Progenitor cell of endocrine pancreas (in vitro differentiated cells): ENCODE measurements around the gene ZBTB45. TPM values are rescaled to one million over a fixed set of nuclear protein-coding genes. Genes with fewer than 3 reads are reported as not detected.
A peak's percentile ranks its signal among the peaks of the same experiment; 100 is the strongest.

ENCODE experiments used
- DNase-seq: peaks from one replicate; pipeline ENCODE4 v3.0.0; 2021; ENCODE audit warnings: low spot score; ENCODE audit not compliant: unreplicated experiment
- H3K27ac Mint-ChIP-seq: 2 replicates; pipeline ENCODE4 v1.8.0; 2021; ENCODE audit warnings: mild to moderate bottlenecking, moderate library complexity, mixed read lengths
- H3K27me3 Mint-ChIP-seq: 2 replicates; pipeline ENCODE4 v1.8.0; 2021; ENCODE audit warnings: mixed read lengths
- H3K36me3 Mint-ChIP-seq: 2 replicates; pipeline ENCODE4 v1.8.0; 2022; ENCODE audit warnings: mixed read lengths; ENCODE audit not compliant: insufficient read depth
- H3K4me1 Mint-ChIP-seq: 2 replicates; pipeline ENCODE4 v1.8.0; 2021; ENCODE audit warnings: low read depth, mixed read lengths
- H3K4me3 Mint-ChIP-seq: 2 replicates; pipeline ENCODE4 v1.8.0; 2021; ENCODE audit warnings: low read depth, mild to moderate bottlenecking, moderate library complexity, mixed read lengths
- H3K9me3 Mint-ChIP-seq: 2 replicates; pipeline ENCODE4 v1.8.0; 2021; ENCODE audit warnings: low read depth, mixed read lengths
- long read RNA-seq: library from polyadenylated mRNA; unstranded; transcript quantifications from one replicate; pipeline ENCODE4 v2.0.0, GENCODE V29; 2020
- total RNA-seq: library from RNA; stranded (reverse); gene quantifications from 2 replicates; pipeline ENCODE4 v1.2.1, GENCODE V29; 2021
- TF ChIP-seq, protein P1 (sequence below): fragments of 200-600 bp; sonication (generic); IDR thresholded peaks from one replicate; pipeline ENCODE4 v1.5.0; 2021; ENCODE audit warnings: antibody characterized with exemption, mild to moderate bottlenecking; ENCODE audit not compliant: unreplicated experiment

The ZBTB45 gene
- 22.3 and 22.7 TPM in 2 replicates for total RNA-seq
- long read RNA-seq, result 0 reads

DNA sequence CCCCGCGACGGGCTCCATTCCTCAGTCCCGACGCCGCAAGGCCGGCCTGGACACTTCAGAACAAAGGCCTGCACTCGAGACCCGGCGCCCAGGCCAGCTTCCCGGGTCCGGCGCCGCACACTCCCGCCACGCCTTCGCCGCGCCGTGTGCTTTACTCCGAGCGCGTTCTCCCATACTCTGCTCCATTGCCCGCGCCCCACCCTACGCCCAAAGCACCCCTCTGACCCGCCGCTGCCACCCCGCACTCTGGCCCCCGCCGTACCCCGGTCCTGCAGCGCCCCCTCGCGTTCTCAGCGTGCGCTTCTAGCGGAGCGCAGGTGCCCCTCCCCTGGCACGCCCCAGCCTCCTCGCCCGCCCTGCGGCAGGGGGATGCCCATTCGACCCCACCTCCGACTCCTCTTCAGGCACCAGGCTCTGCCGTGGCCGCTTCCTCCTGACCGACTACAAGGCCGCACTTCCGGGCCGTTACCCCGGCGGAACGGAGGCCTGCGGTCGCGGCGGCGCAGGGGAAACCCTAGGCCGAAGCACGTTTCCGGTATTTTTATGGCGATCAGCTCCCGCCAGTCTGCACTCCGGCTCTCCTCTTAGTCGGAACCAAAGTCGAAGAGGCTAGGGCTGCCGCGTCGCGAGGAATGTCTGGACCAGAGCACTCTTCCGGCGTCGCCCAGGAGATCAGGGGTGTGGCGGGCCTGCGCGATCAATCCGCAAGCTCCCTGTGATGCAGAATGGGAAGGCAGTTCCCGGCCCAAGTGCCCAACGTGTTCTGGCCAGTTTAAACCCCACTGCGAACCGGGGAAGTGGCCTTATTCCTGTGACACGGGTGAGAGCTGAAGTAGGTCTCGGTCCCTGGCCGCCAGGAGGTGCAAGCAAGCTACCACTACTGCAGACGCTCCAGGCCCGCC, at the start of gene ZBTB45:
TSS of gene ZBTB45 (minus strand) at position 456 of the 902 bp plus-strand sequence. CDS start 2,137 bp downstream, outside the sequence.
- H3K27me3 Mint-ChIP-seq, result no peaks in the 10 kb centered on the region
- TF ChIP-seq, protein P1, sequence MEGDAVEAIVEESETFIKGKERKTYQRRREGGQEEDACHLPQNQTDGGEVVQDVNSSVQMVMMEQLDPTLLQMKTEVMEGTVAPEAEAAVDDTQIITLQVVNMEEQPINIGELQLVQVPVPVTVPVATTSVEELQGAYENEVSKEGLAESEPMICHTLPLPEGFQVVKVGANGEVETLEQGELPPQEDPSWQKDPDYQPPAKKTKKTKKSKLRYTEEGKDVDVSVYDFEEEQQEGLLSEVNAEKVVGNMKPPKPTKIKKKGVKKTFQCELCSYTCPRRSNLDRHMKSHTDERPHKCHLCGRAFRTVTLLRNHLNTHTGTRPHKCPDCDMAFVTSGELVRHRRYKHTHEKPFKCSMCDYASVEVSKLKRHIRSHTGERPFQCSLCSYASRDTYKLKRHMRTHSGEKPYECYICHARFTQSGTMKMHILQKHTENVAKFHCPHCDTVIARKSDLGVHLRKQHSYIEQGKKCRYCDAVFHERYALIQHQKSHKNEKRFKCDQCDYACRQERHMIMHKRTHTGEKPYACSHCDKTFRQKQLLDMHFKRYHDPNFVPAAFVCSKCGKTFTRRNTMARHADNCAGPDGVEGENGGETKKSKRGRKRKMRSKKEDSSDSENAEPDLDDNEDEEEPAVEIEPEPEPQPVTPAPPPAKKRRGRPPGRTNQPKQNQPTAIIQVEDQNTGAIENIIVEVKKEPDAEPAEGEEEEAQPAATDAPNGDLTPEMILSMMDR, result peak; percentile 56
- H3K4me1 Mint-ChIP-seq, result peaks cover 31% of the 10 kb centered on the region
- peak within 1 kb of the TSS; percentile 99 for H3K27ac Mint-ChIP-seq
- DNase-seq, result peak; percentile 89
- no peaks in the 10 kb centered on the region for H3K9me3 Mint-ChIP-seq
- peaks cover 3% of the 10 kb centered on the region for H3K36me3 Mint-ChIP-seq
- peak within 1 kb of the TSS; percentile 97 for H3K4me3 Mint-ChIP-seq

DNA sequence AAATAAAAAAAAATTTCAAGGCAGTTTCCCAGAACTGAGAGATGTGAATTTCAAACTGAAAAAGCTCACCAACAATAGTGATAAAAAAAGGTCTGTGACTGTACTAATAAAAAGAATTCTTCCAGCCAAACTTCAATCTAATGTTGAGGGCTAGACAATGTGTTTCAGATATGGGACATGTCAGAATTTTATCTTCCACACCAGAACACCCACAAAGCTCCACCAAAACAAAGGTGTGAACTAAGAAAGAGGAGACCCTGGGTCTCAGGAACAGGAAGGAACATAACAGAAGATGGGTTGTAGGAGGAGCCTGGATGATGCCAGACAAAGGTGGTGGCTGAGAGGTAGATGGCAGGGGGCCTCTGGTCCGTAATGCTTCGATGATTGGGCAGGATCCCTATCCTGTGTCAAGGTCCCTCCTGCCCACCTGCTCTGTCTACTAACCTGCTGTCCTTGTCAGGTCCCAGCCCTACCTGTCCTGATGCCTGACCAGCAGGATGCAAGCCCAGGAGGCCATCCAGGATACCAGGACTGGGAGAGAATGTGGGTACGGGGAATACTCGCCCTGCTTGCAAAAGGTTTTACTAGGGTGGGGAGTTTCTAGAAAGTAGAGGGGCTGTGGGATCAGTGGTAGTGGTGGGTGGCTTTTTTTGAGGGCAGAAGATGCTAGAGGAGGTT, 49.0 kb upstream of the ZBTB45 start:
- Mint-ChIP-seq H3K27me3 (no peaks in the 10 kb centered on the region), H3K4me3 (no peak overlapping the region), H3K27ac (no peak overlapping the region), H3K36me3 (peaks cover 4% of the 10 kb centered on the region), H3K9me3 (no peaks in the 10 kb centered on the region), H3K4me1 (peaks cover 9% of the 10 kb centered on the region)
- TF ChIP-seq, protein P1, result no peak
- no peak for DNase-seq

GRCh38 chr19:58566989-58567388, 47.4 kb upstream of the ZBTB45 start:
- Mint-ChIP-seq H3K27me3 (no peaks in the 10 kb centered on the region), H3K9me3 (no peaks in the 10 kb centered on the region), H3K27ac (no peak overlapping the region), H3K36me3 (peaks cover 3% of the 10 kb centered on the region), H3K4me3 (no peak overlapping the region), H3K4me1 (peaks cover 2% of the 10 kb centered on the region)
- TF ChIP-seq, protein P1, result no peak
- no peak for DNase-seq

- H3K27ac Mint-ChIP-seq, result no peak overlapping the region
Observed at GRCh38 chr19:58563823-58564222, 44.2 kb upstream of the ZBTB45 start.

More at GRCh38 chr19:58563823-58564222, 44.2 kb upstream of the ZBTB45 start:
- no peaks in the 10 kb centered on the region for H3K9me3 Mint-ChIP-seq
- DNase-seq, result no peak
- H3K27me3 Mint-ChIP-seq, result no peaks in the 10 kb centered on the region
- TF ChIP-seq, protein P1, result no peak
- peaks cover 7% of the 10 kb centered on the region for H3K4me1 Mint-ChIP-seq
- no peak overlapping the region for H3K4me3 Mint-ChIP-seq
- peaks cover 3% of the 10 kb centered on the region for H3K36me3 Mint-ChIP-seq
